ENCODE results near the gene CCDC77.
A peak's percentile ranks its signal among the peaks of the same experiment; 100 is the strongest.

The CCDC77 gene

DNA sequence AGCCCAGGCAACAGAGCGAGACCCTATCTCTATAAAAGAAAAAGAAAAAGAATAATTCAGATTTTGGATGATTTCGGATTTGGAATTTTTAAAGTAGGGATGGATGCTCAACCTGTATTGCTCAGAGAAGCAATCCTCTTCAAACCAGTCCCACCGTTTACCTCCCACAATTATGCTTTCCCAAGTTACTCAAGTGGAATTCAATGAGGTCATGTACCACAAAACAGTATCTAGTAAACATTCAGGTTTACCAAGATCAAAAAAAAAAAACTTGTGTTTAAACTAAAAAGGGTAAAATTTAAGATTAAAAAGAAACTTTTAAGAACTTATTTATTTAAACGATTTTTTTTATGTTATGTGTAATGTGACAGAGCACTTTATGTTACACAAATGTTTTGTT, 14.8 kb upstream of the CCDC77 start:
- H3K27me3 ChIP-seq: no peaks in the 10 kb centered on the region
- peak overlapping the region in 1 of 2 experiments; percentile 95 for H3K4me3 ChIP-seq (ENCODE audit: low read depth in 1 of 2, low read length in 1 of 2)
- TF ChIP-seq, protein P1, sequence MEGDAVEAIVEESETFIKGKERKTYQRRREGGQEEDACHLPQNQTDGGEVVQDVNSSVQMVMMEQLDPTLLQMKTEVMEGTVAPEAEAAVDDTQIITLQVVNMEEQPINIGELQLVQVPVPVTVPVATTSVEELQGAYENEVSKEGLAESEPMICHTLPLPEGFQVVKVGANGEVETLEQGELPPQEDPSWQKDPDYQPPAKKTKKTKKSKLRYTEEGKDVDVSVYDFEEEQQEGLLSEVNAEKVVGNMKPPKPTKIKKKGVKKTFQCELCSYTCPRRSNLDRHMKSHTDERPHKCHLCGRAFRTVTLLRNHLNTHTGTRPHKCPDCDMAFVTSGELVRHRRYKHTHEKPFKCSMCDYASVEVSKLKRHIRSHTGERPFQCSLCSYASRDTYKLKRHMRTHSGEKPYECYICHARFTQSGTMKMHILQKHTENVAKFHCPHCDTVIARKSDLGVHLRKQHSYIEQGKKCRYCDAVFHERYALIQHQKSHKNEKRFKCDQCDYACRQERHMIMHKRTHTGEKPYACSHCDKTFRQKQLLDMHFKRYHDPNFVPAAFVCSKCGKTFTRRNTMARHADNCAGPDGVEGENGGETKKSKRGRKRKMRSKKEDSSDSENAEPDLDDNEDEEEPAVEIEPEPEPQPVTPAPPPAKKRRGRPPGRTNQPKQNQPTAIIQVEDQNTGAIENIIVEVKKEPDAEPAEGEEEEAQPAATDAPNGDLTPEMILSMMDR (IDR thresholded peaks at IDR 0.05): no peak
- no peaks in the 10 kb centered on the region for H3K9me3 ChIP-seq
- H3K36me3 ChIP-seq: peaks cover 43% of the 10 kb centered on the region
- H3K4me1 ChIP-seq (ENCODE audit: control insufficient read depth in 1 of 2, insufficient read depth in 1 of 2, low read depth in 1 of 2, low read length in 1 of 2): peaks cover 35 to 36% of the 10 kb centered on the region in 2 experiments
- no peak overlapping the region for H3K27ac ChIP-seq

DNA sequence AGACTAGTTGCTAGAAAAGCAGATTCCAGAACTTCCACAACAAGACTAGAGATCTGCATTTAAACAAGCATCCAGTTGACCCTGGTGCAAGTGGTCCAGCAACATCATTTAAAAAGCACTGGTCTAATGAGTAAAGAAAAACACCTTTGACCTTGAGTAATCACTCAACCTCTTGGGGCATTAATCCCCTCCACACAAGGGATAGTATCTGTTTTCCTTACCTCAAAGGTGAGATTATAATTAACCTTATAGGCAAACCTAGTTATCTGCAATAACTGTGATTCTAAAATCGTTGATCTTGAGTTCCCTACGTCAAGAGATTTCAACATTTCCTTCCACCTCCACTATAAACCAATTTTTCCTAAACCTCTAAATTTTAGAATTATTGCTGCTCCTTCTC, 13.4 kb upstream of the CCDC77 start:
- TF ChIP-seq, protein P1 (IDR thresholded peaks at IDR 0.05): no peak
- Histone ChIP-seq H3K4me3 (ENCODE audit: low read depth in 1 of 2, low read length in 1 of 2) (peak overlapping the region; percentile 86 to 95), H3K4me1 (ENCODE audit: control insufficient read depth in 1 of 2, insufficient read depth in 1 of 2, low read depth in 1 of 2, low read length in 1 of 2) (peaks cover 35 to 36% of the 10 kb centered on the region in 2 experiments), H3K9me3 (no peaks in the 10 kb centered on the region), H3K27me3 (no peaks in the 10 kb centered on the region), H3K36me3 (peaks cover 30% of the 10 kb centered on the region), H3K27ac (peak overlapping the region; percentile 98)

DNA sequence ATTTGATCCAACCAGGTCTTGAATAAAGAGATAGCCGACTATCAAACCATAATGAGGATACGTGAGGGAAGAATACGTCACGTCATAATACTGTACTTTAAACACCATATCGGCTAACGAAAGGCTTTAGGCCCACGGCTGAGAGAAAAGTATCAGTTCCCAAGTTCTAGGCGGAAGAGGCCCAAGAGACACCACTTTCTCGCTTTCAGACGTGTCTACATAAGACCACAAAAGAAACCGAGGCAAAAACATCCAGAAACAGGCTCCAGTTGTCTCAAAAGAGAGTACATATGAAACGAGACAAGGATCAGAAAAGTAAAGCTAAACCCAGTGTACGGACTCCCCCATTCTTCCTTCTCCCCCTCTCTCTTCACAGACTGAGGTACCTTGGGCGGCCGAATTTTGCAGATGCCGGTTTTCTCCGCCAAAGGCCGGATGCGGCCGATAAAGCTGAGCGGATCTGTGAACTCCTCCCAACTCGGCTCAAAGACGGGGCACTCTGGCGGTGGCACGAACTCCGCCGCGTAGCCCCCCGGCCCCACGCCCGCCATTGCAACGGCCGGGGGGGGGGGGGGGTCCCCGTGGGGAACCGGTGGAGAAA, 12.8 kb upstream of the CCDC77 start:
- Histone ChIP-seq H3K36me3 (peaks cover 24% of the 10 kb centered on the region), H3K27me3 (no peaks in the 10 kb centered on the region), H3K4me3 (ENCODE audit: low read depth in 1 of 2, low read length in 1 of 2) (peak overlapping the region; percentile 86 to 95), H3K27ac (peak overlapping the region; percentile 98), H3K4me1 (ENCODE audit: control insufficient read depth in 1 of 2, insufficient read depth in 1 of 2, low read depth in 1 of 2, low read length in 1 of 2) (peaks cover 35 to 36% of the 10 kb centered on the region in 2 experiments), H3K9me3 (no peaks in the 10 kb centered on the region)
- TF ChIP-seq, protein P1 (IDR thresholded peaks at IDR 0.05): no peak

DNA sequence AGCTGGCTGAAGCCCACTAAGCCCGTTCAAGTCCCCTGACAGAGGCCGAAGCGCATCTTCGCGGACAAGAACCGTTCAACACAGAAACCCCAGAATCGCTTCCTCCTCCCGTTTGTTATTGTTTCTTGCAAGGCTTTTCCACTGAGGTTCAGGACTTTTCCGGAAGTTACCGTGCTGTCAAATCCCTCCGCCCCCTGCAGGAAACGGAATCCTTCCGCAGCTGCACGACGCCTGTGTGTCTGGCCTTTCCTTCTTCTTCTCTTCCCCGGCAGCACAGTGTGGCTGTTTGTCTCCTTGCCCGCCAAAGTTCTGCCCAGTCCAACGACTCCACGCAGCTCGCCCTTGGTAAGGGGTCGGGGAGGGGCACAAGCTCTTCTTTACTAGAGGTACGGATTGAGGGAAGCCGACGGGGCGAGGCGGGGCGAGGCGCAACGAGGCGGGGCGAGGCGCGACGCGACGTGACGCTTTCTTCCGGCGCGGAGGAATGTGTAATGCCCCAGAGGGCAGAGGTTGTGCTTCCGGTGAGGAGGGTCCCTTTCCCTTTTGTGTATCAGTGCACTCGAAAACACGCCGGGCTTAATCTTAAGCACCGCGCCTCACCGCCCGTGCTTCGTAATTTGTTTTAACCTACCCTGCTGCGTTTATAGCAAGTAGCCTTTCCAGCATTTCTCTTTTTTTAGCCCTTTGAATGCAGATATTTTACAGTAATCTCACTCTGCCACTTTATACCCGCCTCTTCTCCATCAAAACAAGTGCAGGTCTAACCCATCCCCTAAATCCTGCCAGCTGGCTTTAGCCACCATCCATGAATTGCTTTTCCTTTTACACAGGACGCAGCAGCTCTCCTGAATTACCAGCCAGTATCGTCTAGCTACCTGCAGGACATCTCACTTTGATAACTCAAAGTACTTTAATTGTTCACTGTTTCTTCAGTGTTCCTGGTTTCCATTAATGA, 12.0 kb upstream of the CCDC77 start, which contains the start of gene KDM5A:
Gene KDM5A, minus strand, starts transcription at position 179 of the 955 bp plus-strand sequence. CDS start 229 bp downstream, outside the sequence.
- Histone ChIP-seq H3K27ac (peak within 1 kb of the TSS; percentile 98), H3K4me3 (ENCODE audit: low read depth in 1 of 2, low read length in 1 of 2) (peak within 1 kb of the TSS; percentile 86 to 95), H3K4me1 (ENCODE audit: control insufficient read depth in 1 of 2, insufficient read depth in 1 of 2, low read depth in 1 of 2, low read length in 1 of 2) (peaks cover 35 to 36% of the 10 kb centered on the region in 2 experiments), H3K9me3 (no peaks in the 10 kb centered on the region), H3K27me3 (no peaks in the 10 kb centered on the region), H3K36me3 (peaks cover 16% of the 10 kb centered on the region)
- TF ChIP-seq, protein P1 (IDR thresholded peaks at IDR 0.05): peak; percentile 30

DNA sequence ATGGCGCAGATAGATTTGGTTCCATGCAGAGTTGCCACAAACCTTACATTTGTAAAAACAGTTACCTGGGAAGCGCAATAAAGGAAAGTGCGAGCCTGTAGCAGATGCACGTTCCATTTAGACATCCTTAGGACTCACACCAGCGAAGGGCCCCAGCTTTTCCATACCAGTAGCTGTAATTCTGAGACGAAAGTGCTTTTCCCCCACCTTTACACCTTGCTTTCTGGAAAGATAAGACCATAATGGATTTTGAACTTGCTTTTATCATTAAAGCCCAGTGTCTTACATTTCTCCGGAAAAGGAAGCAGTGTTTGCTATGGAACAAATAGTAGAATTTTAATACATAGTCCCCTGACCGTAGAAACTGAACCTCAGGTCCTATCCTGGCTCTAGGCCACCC, 616 bp upstream of the CCDC77 start:
- Histone ChIP-seq H3K4me1 (ENCODE audit: control insufficient read depth in 1 of 2, insufficient read depth in 1 of 2, low read depth in 1 of 2, low read length in 1 of 2) (peaks cover 12 to 16% of the 10 kb centered on the region in 2 experiments), H3K9me3 (no peaks in the 10 kb centered on the region), H3K27me3 (no peaks in the 10 kb centered on the region), H3K4me3 (ENCODE audit: low read depth in 1 of 2, low read length in 1 of 2) (peak overlapping the region; percentile 84 to 99), H3K27ac (peak overlapping the region; percentile 76), H3K36me3 (no peaks in the 10 kb centered on the region)
- TF ChIP-seq, protein P1 (IDR thresholded peaks at IDR 0.05): no peak
